Measurements from ENCODE around the gene FRYL.

FRYL gene

DNA sequence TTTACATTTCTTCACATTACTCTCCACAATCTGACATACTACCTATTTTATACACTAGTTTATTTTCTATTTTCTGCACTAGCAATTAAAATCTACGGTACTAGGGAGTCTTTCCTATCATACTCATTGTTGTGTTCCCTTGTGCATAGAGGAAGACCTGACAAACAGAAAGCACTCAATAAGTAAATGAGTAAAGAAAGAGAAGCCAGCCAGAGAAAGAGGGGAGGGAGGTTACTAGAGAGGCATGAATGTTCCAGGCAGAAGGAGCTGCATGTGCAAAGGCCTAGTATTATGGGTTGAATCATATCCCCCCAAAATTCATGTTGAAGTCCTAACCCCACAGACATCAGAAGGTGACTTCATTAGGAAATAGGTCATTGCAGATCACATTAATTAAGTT lies 176.0 kb downstream of the FRYL start:
- no peak for DNase-seq (ENCODE audit: low read depth)

DNA sequence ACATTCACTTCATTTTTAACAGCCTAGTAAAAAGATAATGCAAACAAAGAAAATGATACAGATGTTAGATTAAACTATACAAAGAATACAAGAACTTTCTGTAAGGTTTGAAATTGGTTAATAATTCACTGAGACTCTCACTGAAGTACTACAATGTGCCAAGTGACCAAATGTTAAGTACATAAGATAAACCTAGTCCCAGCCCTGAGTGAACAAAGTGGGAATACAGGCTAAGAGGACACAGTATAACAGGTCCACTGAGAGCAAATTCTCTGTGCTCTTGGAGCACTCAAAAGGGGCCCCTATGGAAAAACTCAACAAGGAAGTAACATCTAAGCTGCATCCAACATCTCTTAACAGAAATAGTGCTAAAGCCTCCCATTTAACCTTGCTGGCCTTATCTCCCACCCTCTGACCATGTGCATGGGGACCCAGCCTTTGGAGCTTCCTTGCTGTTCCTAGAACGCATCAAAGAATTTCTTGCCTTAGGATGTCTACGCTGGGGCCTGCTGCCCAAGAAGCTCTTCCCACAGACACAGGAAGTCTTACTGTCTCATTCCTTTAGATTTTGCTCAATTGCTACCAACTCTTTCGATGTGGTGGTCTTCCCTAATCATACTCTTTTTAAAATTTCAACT lies 176.6 kb downstream of the FRYL start:
- DNase-seq (ENCODE audit: low read depth), result no peak

DNA sequence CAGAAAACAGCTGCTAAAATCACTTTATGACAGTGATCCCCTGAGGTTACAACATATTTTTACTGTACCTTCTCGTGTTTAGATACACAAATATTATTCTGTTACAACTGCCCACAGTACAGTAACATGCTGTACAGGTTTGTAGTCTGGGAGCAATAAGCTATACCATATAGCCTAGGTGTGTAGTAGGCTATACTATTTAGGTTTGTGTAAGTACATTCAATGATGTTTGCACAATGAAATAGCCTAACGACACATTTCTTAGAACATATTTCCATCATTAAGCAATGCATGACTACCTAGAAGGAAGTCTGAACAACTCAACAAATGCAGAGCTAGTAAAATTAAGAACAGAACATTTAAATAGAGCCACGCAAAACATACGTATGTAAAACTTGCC lies 177.3 kb downstream of the FRYL start:
- DNase-seq (ENCODE audit: low read depth), result peak; percentile 5

DNA sequence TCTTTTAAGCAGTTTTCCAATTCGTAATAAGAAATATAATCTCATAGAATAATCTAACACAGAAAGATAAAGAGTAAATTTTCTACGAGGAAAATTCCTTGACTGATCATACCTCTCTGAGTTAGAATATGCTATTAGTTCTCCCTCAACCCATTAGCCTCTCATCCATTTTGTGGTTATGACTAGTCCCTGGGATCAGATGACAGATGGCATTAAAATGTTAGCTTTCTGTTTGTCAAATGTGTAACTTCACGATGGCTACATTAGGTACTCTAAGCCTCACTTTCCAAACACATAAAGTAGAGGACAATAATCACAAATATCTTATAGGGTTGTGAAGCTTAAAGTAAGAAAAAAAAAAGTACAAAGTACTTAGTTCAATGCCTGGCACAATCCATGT lies 177.9 kb downstream of the FRYL start:
- DNase-seq (ENCODE audit: low read depth), result peak; percentile 4

DNA sequence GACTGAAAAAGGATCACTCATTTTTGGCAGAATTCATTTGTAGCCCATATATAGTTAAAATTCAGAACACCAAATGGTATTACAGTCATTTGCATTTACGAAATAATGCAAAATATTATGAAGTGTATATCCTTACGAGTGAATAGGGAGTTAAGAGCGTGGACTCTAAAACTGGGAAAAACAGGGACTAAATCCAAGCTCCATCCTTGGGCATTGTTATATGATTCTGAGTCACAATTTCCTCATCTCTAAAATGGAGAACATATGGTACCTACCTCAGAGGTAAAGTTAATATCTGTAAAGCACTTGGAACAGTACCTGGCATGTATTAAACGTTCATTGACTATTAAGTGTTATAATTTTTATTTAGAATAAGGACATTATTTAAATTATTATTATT lies 183.7 kb downstream of the FRYL start:
- DNase-seq (ENCODE audit: low read depth), result no peak

DNA sequence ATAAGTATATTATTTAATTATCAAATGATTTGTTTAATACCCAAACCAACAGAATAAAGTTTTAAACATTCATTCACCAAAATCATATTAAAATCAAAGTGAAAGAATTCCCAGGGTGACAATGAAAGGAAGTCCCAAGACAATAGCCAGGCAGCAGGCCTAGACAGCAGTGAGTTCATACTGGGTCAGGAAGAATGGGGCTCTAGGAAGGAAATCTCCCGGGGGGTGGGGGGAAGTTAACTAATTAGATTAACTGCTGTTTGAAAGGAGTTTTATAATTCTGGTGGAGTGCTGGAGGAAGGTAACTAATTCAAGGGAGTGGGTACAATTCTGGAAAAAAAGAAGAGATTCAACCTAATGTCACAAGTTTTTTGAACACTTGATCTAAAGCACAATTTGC lies 185.9 kb downstream of the FRYL start:
- no peak for DNase-seq (ENCODE audit: low read depth)

DNA sequence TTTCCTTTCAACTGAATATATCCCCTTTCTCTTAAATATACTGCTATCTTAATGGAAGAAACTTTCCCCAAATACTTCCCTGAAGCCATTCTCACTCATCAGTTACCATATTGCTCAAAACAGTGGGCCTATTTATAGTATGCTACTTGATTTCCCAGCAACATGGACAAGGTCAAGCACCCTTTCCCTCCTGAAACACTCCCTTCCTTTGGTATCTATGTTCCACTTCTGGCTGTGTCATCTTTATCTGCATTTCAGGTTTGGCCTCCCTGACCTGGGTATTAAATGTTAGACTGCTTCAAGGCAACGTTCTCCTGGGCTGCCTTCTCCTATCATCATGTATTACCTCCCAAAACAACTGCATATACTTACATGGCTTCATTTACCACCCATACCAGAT lies 188.7 kb downstream of the FRYL start:
- DNase-seq (ENCODE audit: low read depth), result no peak

DNA sequence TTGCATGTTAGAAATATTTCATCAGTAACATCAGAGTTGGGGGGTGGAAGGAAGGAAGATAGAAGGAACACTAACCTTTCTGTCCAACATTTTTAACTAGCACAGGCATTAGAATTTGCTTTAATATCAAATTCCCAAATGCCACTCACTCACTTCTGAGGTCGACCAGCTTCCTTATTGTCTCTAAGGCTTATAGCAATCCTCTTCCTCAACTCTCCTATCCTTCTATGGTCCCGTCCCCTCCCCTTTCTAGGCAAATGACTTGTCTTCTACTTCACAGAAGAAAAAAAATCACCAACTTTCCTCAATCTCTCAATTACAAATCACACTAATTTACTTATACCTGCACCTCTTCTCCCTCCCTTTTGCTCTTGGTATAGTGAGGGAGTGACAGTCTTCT lies 189.2 kb downstream of the FRYL start:
- DNase-seq (ENCODE audit: low read depth), result no peak

DNA sequence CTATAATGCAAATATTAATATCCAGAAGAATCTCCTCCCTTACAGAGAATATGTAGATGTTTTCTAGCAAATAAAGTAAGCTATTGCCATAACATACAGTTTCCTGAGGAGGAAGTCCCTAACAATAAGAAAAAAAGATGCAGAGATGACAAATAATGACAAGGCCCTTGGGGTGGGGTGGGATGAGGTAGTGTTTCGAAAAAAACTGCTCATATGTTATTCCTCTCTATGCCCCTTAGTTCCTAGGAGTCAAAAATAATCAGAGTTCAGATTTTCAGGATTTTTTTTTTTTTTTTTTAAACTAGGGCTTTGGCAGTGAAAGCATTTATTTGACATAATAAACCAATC lies 191.0 kb downstream of the FRYL start:
- no peak for DNase-seq (ENCODE audit: low read depth)

DNA sequence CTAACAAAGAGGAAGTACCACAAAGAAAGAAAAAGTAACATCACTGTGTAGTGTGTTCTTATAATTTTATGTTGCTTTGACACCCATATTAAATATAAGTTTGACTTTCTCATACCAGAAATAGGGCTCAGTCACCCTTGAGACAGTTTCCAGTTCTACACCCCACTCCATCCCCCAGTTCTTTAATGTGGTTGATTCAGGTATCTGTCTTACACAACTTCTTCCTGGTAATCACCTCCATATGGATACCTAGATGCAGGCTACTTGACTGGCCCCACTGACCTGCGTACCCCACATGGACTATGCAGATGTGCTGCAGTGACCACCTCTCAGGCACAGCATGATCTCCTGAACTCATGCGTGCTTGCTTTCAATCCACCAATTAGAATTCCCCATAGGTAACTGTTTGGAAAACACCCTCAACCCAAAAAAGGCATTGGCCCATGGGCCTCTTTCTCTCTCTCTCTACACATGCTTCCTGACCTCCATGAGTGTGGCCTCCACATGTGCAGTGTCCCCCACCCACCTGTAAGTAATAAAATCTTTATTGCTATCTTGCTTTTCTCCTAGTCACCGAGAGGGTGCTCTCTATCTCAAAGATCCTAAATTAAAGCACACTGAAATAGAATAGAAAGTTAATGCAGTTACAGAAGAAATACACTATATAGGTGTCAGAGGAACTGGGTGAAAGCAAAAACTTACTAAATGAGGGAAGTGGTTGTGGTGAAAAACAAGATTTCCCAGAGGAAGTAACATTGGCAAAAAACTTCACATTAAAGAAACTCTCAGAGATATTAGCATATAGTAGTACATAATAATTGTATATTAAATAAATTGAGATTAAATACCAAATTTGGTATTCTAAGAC lies 191.6 kb downstream of the FRYL start:
- no peak for DNase-seq (ENCODE audit: low read depth)

DNA sequence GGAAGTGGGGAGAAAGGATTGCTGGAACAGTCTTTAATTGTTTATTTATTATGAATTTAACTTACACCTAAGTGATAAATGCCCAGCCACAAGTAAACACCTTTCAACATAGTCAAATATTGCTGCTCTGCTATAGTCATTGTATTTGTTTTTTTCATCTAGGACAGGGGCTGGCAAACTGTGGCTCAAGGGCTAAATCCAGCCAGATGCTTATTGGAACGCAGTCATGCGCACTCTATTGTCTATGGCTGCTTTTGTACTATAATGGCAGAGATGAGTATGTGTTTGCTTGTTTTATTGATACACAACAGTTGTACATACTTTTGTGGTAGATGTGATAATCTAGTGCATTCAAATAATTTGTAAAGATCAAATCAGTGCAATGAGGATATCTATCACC lies 194.7 kb downstream of the FRYL start:
- DNase-seq (ENCODE audit: low read depth), result no peak

DNA sequence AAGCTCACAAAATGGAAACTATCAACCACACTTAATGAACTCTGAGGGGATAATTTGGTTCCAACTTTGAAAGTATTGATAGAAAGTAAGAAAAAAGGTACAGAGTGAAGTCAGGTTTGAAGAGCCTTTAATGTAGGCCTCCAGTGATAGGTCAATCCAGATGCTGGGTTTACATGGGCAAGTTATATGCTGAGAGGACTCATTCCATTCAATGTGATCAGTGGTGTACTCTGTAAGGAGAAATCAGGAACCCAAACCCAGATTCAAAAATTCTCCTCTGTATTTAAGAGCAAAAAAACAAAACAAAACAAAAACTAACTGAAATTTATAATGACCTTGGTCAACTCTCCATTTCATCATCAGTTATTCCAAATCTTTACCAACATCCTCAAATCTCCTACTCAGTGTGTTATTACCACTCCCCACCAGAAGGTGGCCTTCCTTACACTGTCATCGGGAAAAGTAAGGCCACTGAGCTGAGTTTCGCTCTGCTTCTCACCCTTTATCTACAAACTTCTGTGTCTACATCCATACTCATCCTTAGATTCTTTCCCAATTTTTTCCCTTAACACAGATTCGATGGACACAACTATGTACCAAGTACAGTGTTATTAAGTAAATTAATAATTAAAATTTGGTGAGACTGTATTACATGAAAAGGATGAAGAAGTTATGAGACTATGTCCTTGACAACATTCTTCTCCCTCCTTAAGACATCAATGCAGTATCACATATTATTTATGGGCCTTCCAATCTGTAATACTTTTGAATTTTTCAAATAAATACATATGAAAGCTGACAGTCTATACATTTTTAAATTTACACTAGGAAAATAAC lies 201.7 kb downstream of the FRYL start:
- peak; percentile 72 for DNase-seq (ENCODE audit: low read depth)

DNA sequence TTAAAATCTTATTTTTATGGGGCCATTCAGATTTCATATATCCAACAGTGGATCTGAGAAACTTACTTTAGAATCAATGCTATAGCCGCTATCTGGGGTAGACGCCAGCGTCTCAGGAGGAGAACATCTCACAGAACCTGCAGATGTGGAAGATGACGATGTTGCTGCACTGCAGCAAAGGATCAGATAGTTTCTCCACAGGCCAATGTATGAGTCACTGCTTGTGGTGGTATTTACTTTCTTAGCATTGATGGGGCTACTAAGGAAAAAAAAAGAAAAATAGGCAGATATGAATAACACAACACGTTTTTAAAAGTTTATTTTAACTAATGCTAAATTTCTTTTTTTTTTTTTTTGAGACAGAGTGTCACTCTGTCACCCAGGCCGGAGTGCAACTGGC lies 204.1 kb downstream of the FRYL start:
- peak; percentile 6 for DNase-seq (ENCODE audit: low read depth)

DNA sequence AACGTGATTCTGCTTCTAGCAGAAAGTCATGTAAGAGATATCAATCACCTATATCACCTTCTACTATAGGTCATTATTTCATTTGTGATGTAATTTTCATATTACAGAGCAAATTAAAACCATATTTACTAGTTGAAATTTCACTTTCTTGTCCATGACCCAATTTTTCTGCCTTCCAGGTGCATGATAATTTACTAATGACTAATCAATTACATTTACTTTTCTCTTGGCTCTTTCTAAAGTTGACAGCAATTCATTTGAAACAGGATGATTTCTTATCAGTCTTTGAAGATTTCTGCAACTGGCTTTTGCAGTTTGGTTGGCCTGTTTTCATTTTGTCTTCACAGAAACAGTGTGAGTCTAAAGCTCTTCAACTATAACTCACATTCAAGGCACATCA lies 208.6 kb downstream of the FRYL start:
- no peak for DNase-seq (ENCODE audit: low read depth)

DNA sequence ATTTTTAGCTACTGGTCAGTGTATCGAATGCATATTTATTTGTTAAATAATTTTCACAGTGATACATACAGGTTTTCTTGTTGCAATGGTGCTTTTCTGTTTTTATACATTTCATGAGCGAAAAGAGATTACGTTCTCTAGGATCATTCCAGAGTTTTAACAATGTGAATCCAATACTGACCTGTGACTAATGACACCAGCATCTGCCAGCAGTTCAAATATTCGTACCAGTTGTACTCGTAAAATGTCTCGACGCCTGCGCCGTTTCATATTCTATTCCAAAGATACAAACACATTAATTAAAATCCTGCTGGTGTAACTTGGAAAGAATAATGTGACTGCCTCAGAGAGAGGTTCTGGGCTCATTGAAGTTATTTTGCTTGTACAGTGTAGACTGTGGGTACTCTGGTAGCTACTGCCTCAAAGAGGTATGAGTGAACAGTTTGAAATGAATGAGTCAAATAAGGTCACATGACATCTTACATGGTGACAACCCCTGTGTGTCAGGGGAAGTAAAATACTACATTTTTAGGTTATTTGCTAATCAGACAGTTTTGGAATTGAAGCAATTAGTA lies 209.3 kb downstream of the FRYL start:
- DNase-seq (ENCODE audit: low read depth), result no peak

DNA sequence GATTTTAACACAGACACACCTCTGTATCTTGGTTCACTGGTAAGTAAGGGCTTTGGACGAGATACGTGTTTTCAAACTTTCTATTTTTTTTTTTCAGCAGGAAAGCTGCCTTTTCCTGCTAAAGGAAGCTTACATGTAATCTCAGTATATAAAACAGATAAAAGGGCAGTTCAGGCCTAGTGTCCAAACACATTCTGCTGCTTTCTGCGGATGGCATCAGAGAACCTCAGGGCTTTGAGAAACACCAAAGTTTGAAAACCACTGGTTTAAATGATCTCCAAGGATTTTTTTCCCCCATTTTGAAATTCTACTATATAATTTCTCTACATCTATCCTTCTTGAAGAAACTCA lies 214.1 kb downstream of the FRYL start:
- DNase-seq (ENCODE audit: low read depth), result no peak

DNA sequence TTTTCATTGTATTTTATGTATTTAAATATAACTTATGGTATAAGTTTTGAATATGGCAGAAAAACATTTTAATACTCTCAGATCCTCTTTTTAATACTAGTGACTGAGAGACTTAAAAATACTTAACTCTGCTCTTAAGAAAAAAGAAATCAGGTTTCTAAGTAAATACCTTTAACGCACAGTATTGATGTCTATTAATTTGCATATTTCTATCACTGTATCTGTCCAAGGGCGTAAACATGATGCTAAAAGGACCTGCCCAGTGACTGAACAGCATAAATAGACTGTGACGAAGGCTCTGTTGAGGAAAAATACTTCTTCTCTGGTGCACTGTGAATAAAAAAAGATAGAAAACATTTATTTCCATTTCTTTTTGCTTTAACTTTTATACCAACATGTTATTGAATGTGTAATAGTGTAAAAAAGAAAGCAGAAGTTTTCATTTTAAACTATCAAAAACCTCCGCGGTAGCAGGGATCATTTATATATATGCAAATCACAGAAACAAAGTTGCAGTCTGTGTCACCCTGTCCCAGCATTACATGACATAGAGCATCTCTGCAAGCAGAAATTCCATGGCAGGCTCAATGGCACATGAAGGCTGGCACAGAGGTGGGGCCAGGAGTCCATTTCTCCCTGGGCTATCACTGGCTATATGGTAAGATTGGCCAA lies 214.6 kb downstream of the FRYL start:
- DNase-seq (ENCODE audit: low read depth), result no peak

DNA sequence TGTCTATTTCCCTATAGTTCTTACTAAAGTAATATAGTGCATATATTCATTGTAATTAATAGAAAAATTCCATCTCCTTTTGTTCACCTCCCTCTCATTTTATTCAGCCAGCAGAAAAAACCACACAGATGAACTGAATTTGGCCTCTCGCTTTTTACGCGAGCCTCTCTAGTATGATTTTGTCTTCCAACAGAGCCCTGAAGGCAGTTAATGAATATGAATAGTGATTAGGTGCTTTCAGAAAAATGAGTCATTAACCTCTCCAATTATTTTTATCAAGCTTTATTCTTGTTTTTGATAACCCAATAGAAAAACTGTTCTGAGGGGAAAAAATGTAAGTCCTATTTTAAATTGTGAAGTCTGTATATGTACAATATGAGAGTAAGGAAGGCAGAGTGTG lies 215.9 kb downstream of the FRYL start:
- DNase-seq (ENCODE audit: low read depth), result no peak

DNA sequence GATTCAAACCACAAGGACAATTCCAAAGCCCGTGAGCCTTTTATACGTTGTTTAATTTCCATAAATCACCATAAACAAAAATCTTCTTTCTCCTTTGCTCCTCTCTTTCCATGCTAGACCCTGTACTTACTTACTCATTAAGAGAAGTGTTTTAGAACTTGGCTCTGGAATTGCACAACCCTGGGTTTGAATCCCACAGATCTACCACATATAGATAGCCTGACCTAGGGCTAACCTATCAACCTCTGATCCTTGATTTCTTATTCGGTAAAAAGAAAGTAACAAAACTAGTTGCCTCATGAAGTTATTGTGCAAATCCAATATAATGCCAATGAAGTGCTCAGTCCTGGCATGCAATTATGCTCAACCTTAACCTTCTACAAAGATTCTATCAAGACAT lies 221.3 kb downstream of the FRYL start:
- no peak for DNase-seq (ENCODE audit: low read depth)

DNA sequence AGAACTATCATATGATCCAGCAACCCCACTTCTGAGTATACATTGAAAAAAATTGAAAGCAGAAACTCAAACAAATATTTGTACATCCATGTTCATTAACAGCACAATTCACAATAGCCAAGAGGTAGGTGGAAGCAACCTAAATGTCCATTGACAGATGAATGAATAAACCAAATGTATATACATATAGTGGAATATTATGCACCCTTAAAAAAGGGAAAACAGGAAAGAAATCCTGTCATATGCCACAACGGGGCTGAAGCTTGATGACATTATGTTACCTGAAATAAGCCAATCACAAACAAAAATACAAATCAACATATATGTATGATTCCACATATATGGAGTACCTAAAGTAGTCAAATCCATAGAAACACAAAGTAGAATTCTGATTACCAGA lies 222.1 kb downstream of the FRYL start:
- DNase-seq (ENCODE audit: low read depth), result no peak

DNA sequence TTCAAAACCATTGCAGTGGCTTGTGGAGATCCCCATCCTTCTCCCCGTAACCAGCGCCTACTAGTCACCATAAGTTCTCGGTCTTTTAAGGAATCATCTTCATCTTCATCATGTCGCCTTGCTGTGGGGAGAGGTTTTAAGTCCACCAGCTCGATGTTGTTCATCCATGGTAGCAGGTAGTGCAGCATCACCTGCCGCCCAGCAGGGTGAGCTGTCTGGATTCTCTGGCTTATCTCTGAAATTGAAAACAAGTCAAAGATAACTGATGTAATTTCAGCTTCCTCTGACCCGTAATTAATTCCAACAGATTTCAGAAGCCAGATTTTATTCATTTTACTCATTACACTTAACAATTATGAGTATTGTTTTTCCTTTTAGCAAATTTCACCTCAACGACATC lies 222.6 kb downstream of the FRYL start:
- no peak for DNase-seq (ENCODE audit: low read depth)

DNA sequence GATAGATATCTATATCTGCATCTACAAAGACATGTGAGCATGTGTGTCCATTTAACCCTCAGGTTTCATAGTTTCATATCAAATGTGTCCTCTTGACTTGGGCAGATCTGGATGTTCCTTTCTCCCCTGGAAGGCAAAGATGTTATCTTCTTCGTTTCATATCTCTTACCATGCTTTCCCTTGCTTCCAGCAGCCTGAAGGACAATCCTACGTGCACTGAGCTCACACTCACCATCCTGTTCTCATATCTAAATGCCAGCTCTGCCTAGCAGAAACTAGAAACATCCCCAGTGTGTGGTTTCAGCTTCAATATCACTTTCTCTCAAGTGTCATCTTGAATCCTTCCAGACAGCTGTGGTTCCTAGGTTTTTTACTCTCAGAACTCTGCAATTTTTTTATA lies 223.8 kb downstream of the FRYL start:
- DNase-seq (ENCODE audit: low read depth), result no peak

Data from fibroblast of gingiva (primary cell).